SK-N-SH (cell line): ENCODE results near the gene EPHB2. TPM values are rescaled to one million over a fixed set of nuclear protein-coding genes. Genes with fewer than 3 reads are reported as not detected.

Source experiments
- CTCF ChIA-PET: fragments of 300-600, 350-600 bp; formaldehyde crosslinking; extraction: SDS; loops from one replicate; lab custom pipeline; 2021; lab: Yijun Ruan, JAX
- POLR2A ChIA-PET: fragments of 350-600 bp; sonication (Branson Sonifier 250); formaldehyde crosslinking; extraction: SDS; loops from one replicate; lab custom pipeline; 2020; ENCODE audit warnings: antibody characterized with exemption, inconsistent platforms; lab: Yijun Ruan, JAX
- DNase-seq: peaks from one replicate; pipeline ENCODE4 v3.0.0; 2012
- H2AFZ ChIP-seq: fragments of 200-600 bp; sonication (generic); 2 replicates; pipeline ENCODE4 v1.8.1; 2016; ENCODE audit warnings: antibody characterized with exemption, mild to moderate bottlenecking, low read depth
- H3F3A ChIP-seq: fragments of 200-600 bp; sonication (generic); replicated peaks from 2 replicates; pipeline ENCODE3; 2016; ENCODE audit warnings: antibody characterized with exemption, mild to moderate bottlenecking; ENCODE audit not compliant: insufficient read depth
- H3K27ac ChIP-seq, 2 experiments: fragments of 200-500 bp in 1 of 2; fragments of 200-600 bp in 1 of 2; sonication (Bioruptor generic) in 1 of 2; sonication (generic), shearing (Covaris generic) in 1 of 2; 2 replicates each; pipeline versions ENCODE4 v1.5.1 to v1.6.1; 2014 to 2016; ENCODE audit warnings: low read depth in 2 of 2, inconsistent platforms in 1 of 2, low read length in 1 of 2, mild to moderate bottlenecking in 1 of 2, mixed read lengths in 1 of 2
- H3K27me3 ChIP-seq: fragments of 200-600 bp; sonication (generic), shearing (Covaris generic); 2 replicates; pipeline ENCODE4 v1.6.1; 2016; ENCODE audit warnings: mixed run types; ENCODE audit not compliant: insufficient read depth
- H3K36me3 ChIP-seq, 2 experiments: fragments of 200-500 bp in 1 of 2; fragments of 200-600 bp in 1 of 2; sonication (Bioruptor generic) in 1 of 2; sonication (generic) in 1 of 2; replicated peaks in 1 of 2; 2 replicates each; pipeline versions ENCODE3 to v1.5.1; 2014 to 2016; ENCODE audit warnings: low read length in 1 of 2, mild to moderate bottlenecking in 1 of 2; ENCODE audit not compliant: insufficient read depth in 2 of 2, control insufficient read depth in 1 of 2
- H3K4me1 ChIP-seq, 2 experiments: fragments of 200-500 bp in 1 of 2; fragments of 200-600 bp in 1 of 2; sonication (Bioruptor generic) in 1 of 2; sonication (generic), shearing (Covaris generic) in 1 of 2; 2 replicates each; pipeline versions ENCODE4 v1.5.1 to v1.6.1; 2014 to 2016; ENCODE audit warnings: low read depth in 1 of 2, low read length in 1 of 2, mixed run types in 1 of 2; ENCODE audit not compliant: insufficient read depth in 2 of 2, control insufficient read depth in 1 of 2
- H3K4me2 ChIP-seq: fragments of 200-600 bp; sonication (generic), shearing (Covaris generic); 2 replicates; pipeline ENCODE4 v1.6.1; 2017; ENCODE audit warnings: mixed run types
- H3K4me3 ChIP-seq, 2 experiments: fragments of 200-500 bp in 1 of 2; fragments of 200-600 bp in 1 of 2; sonication (Bioruptor generic) in 1 of 2; sonication (generic), shearing (Covaris generic) in 1 of 2; 2 replicates each; pipeline versions ENCODE4 v1.5.1 to v1.8.1; 2014 to 2016; ENCODE audit warnings: low read depth in 2 of 2, inconsistent platforms in 1 of 2, low read length in 1 of 2, mild to moderate bottlenecking in 1 of 2, mixed read lengths in 1 of 2, moderate library complexity in 1 of 2
- H3K79me2 ChIP-seq: fragments of 200-600 bp; sonication (generic); 2 replicates; pipeline ENCODE4 v1.8.1; 2017; ENCODE audit warnings: mild to moderate bottlenecking; ENCODE audit not compliant: insufficient read depth
- H3K9ac ChIP-seq: fragments of 200-600 bp; sonication (generic); 2 replicates; pipeline ENCODE4 v1.6.1; 2017; ENCODE audit warnings: mixed run types
- H3K9me2 ChIP-seq: fragments of 200-600 bp; sonication (generic); 2 replicates; pipeline ENCODE4 v1.6.1; 2017; ENCODE audit warnings: mixed run types
- H3K9me3 ChIP-seq: fragments of 200-600 bp; sonication (generic); 2 replicates; pipeline ENCODE4 v1.6.1; 2017; ENCODE audit warnings: mixed run types, mild to moderate bottlenecking, moderate library complexity
- H4K20me1 ChIP-seq: fragments of 200-600 bp; sonication (generic); 2 replicates; pipeline ENCODE4 v1.6.1; 2017; ENCODE audit warnings: mild to moderate bottlenecking, mixed run types; ENCODE audit not compliant: insufficient read depth
- FOXM1 ChIP-seq: IDR thresholded peaks from 2 replicates; pipeline ENCODE4 v1.4.0; 2012; ENCODE audit warnings: low read depth, mild to moderate bottlenecking
- JUND ChIP-seq: IDR thresholded peaks from 2 replicates; pipeline ENCODE4 v1.4.0; 2012
- MXI1 ChIP-seq: IDR thresholded peaks from 2 replicates; pipeline ENCODE4 v1.6.1; 2012; ENCODE audit warnings: mild to moderate bottlenecking, low read depth, low read length, improper control_type of control experiment
- NFIC ChIP-seq: IDR thresholded peaks from 2 replicates; pipeline ENCODE4 v1.4.0; 2012; ENCODE audit warnings: borderline replicate concordance
- NRF1 ChIP-seq: IDR thresholded peaks from 2 replicates; pipeline ENCODE4 v1.6.1; 2012; ENCODE audit warnings: low read depth, mild to moderate bottlenecking, low read length
- POLR2AphosphoS5 ChIP-seq: IDR thresholded peaks from 2 replicates; pipeline ENCODE4 v1.6.1; 2012; ENCODE audit warnings: low read depth, low read length
- RAD21 ChIP-seq: IDR thresholded peaks from 2 replicates; pipeline ENCODE4 v1.6.1; 2012; ENCODE audit warnings: mild to moderate bottlenecking, low read length
- RFX5 ChIP-seq: IDR thresholded peaks from 2 replicates; pipeline ENCODE4 v1.6.1; 2012; ENCODE audit warnings: mild to moderate bottlenecking, improper control_type of control experiment, low read length
- SIN3A ChIP-seq: IDR thresholded peaks from 2 replicates; pipeline ENCODE4 v1.6.1; 2012; ENCODE audit warnings: low read depth, mild to moderate bottlenecking, low read length, moderate library complexity, borderline replicate concordance
- TAF1 ChIP-seq: IDR thresholded peaks from 2 replicates; pipeline ENCODE4 v1.6.1; 2012; ENCODE audit warnings: low read depth, mild to moderate bottlenecking, low read length, moderate library complexity, borderline replicate concordance
- TEAD4 ChIP-seq: IDR thresholded peaks from 2 replicates; pipeline ENCODE4 v1.4.0; 2012; ENCODE audit warnings: mild to moderate bottlenecking, borderline replicate concordance; ENCODE audit not compliant: insufficient read depth
- WGBS: methylation state at CpG from one replicate; pipeline ENCODE4 v1.1.6; 2017; ENCODE audit warnings: low lambda C conversion rate; 5-methylcytosine and 5-hydroxymethylcytosine counted together
- polyA plus RNA-seq, 3 experiments: library from polyadenylated mRNA; depleted of rRNA; stranded (reverse); fragments of >200 nt; gene quantifications; 2 replicates each; pipeline ENCODE4 v1.2.3, GENCODE V29; 2012
- TF ChIP-seq, protein P1 (sequence below): fragments of 150-350 bp; IDR thresholded peaks from 2 replicates; pipeline ENCODE4 v1.6.1; 2017; ENCODE audit warnings: antibody characterized with exemption, low read length, low read depth, borderline replicate concordance
- TF ChIP-seq, protein P2 (sequence below): IDR thresholded peaks from 2 replicates; pipeline ENCODE4 v1.6.1; 2012; ENCODE audit warnings: mild to moderate bottlenecking, low read depth, low read length, moderate library complexity

Gene EPHB2
- polyA plus RNA-seq, 1 of the 3 experiments (the other 2 are of a cell fraction) = 25.2 TPM

DNA sequence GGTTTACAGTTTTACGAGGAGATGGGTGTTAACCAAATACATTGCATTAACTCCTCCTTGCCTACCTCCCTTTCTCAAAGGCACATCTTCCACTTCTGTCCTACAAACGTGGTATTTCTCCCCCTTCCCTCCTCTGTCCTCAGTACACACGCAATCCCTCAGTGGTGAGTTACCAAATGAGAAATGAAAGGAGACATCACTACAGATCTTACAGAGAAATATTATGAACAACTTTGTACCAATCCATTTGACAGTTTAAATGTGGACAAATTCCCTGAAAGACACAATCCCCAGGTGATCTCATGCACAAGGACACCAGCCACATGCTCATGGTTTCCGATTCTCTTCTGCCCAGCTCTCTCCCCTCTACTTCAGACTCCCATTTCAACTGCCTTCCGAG, 255.7 kb downstream of the EPHB2 start:
- ChIA-PET CTCF (interaction anchor here (0.8 to 3.4 kb wide), 3 partner anchors 11 to 262 kb away, joined by 4 to 24 read pairs (median 11); no protein-coding TSS in a partner anchor), POLR2A (no interaction called here)
- Histone ChIP-seq H2AFZ (no peak overlapping the region), H3K4me2 (no peak overlapping the region), H3K27ac (no peak overlapping the region), H4K20me1 (no peaks in the 10 kb centered on the region), H3K9me3 (no peaks in the 10 kb centered on the region), H3K9ac (no peak overlapping the region), H3K27me3 (no peaks in the 10 kb centered on the region), H3K4me3 (no peak overlapping the region), H3F3A (no peaks in the 10 kb centered on the region), H3K4me1 (peaks cover 5 to 7% of the 10 kb centered on the region in 2 experiments; a peak in 2 of 4 replicates), H3K36me3 (no peaks in the 10 kb centered on the region), H3K9me2 (no peaks in the 10 kb centered on the region)
- no peak for DNase-seq
- TF ChIP-seq NRF1 (no peak), NFIC (no peak), TAF1 (no peak), RFX5 (no peak), TEAD4 (no peak), RAD21 (no peak), SIN3A (no peak)
- TF ChIP-seq, protein P1, sequence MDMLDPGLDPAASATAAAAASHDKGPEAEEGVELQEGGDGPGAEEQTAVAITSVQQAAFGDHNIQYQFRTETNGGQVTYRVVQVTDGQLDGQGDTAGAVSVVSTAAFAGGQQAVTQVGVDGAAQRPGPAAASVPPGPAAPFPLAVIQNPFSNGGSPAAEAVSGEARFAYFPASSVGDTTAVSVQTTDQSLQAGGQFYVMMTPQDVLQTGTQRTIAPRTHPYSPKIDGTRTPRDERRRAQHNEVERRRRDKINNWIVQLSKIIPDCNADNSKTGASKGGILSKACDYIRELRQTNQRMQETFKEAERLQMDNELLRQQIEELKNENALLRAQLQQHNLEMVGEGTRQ = no peak
- TF ChIP-seq, protein P2, sequence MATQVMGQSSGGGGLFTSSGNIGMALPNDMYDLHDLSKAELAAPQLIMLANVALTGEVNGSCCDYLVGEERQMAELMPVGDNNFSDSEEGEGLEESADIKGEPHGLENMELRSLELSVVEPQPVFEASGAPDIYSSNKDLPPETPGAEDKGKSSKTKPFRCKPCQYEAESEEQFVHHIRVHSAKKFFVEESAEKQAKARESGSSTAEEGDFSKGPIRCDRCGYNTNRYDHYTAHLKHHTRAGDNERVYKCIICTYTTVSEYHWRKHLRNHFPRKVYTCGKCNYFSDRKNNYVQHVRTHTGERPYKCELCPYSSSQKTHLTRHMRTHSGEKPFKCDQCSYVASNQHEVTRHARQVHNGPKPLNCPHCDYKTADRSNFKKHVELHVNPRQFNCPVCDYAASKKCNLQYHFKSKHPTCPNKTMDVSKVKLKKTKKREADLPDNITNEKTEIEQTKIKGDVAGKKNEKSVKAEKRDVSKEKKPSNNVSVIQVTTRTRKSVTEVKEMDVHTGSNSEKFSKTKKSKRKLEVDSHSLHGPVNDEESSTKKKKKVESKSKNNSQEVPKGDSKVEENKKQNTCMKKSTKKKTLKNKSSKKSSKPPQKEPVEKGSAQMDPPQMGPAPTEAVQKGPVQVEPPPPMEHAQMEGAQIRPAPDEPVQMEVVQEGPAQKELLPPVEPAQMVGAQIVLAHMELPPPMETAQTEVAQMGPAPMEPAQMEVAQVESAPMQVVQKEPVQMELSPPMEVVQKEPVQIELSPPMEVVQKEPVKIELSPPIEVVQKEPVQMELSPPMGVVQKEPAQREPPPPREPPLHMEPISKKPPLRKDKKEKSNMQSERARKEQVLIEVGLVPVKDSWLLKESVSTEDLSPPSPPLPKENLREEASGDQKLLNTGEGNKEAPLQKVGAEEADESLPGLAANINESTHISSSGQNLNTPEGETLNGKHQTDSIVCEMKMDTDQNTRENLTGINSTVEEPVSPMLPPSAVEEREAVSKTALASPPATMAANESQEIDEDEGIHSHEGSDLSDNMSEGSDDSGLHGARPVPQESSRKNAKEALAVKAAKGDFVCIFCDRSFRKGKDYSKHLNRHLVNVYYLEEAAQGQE = no peak
- TF ChIP-seq, all 33 proteins: peak for 0
- no peaks in the 10 kb centered on the region for H3K79me2 ChIP-seq
- 48% methylated on average over 5 of the region's 5 CpGs for WGBS

DNA sequence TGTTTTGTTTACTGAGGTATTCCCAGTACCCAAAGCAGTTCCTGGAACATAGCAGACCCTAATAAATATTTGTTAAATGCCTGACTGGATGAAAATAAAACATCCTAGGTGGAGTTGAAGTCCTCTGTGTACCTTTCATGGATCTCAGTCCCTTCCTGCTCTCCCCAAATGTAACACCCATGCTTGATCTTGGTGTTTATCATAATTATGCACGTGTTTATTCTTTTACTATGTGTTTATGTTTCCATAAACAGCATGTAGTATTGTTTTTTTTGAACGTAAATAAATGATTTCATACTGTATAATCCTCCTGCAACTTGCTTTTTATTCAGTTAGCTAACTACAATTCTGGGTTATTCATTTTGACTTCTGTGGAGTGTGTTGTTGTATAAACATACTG, 257.2 kb downstream of the EPHB2 start:
- Histone ChIP-seq H2AFZ (no peak overlapping the region), H3K4me3 (no peak overlapping the region), H3K9me3 (no peaks in the 10 kb centered on the region), H3K27ac (no peak overlapping the region), H3K4me1 (peaks cover 5 to 13% of the 10 kb centered on the region in 2 experiments; a peak in 2 of 4 replicates), H3K27me3 (no peaks in the 10 kb centered on the region), H3K36me3 (no peaks in the 10 kb centered on the region), H4K20me1 (no peaks in the 10 kb centered on the region), H3K9ac (no peak overlapping the region), H3K79me2 (no peaks in the 10 kb centered on the region), H3K9me2 (no peaks in the 10 kb centered on the region), H3F3A (no peaks in the 10 kb centered on the region), H3K4me2 (no peak overlapping the region)
- ChIA-PET CTCF (interaction anchor here (1.1 to 1.2 kb wide), 2 partner anchors 9 to 123 kb away, joined by 3 read pairs; no protein-coding TSS in a partner anchor), POLR2A (no interaction called here)
- TF ChIP-seq JUND = no peak
- TF ChIP-seq MXI1 = no peak
- no peak for TF ChIP-seq FOXM1
- TF ChIP-seq POLR2AphosphoS5 = no peak
- no peak for DNase-seq
- 39% methylated on average over 2 of the region's 2 CpGs for WGBS
